ENCODE data around the gene EPAS1. TPM values are rescaled to one million over a fixed set of nuclear protein-coding genes. Genes with fewer than 3 reads are reported as not detected.

EPAS1 gene
- total and polyA plus RNA-seq, 12 donors = 25.2 to 307 (median 175) TPM

GRCh38 chr2:46402874-46403273 is 105.7 kb downstream of the EPAS1 start:
- TF ChIP-seq CTCF (IDR thresholded peaks at IDR 0.05) (no peak), POLR2A (IDR thresholded peaks at IDR 0.05) (no peak)
- no peak overlapping the region for H3K27ac ChIP-seq
- no peak overlapping the region for H3K4me3 ChIP-seq
- H3K4me1 ChIP-seq (replicated peaks in 1 of 2) = no peaks in the 10 kb centered on the region
- no peak for DNase-seq
- H3K9me3 ChIP-seq (replicated peaks in 1 of 3) = no peaks in the 10 kb centered on the region
- intact Hi-C loops (cut with DNase I) = no loop called here
- WGBS, 4 donors = 89 to 95% (median 93%) methylated on average over 6 of the region's 6 CpGs
- no peaks in the 10 kb centered on the region for H3K36me3 ChIP-seq (replicated peaks in 1 of 2)
- no peaks in the 10 kb centered on the region for H3K27me3 ChIP-seq

- Histone ChIP-seq H3K9me3 (replicated peaks in 1 of 3) (no peaks in the 10 kb centered on the region), H3K4me1 (replicated peaks in 1 of 2) (no peaks in the 10 kb centered on the region), H3K4me3 (no peak overlapping the region), H3K27ac (no peak overlapping the region), H3K27me3 (no peaks in the 10 kb centered on the region), H3K36me3 (replicated peaks in 1 of 2) (no peaks in the 10 kb centered on the region)
- TF ChIP-seq CTCF (IDR thresholded peaks at IDR 0.05) (no peak), POLR2A (IDR thresholded peaks at IDR 0.05) (no peak)
- intact Hi-C loops (cut with DNase I) = no loop called here
- WGBS, 4 donors = 90 to 94% (median 92%) methylated on average over 5 to 8 of the region's 8 CpGs
- no peak for DNase-seq
Observed at GRCh38 chr2:46404181-46404759, 107.1 kb downstream of the EPAS1 start.

- no peak overlapping the region for H3K27ac ChIP-seq
- H3K9me3 ChIP-seq (replicated peaks in 1 of 3) = no peaks in the 10 kb centered on the region
- no peaks in the 10 kb centered on the region for H3K27me3 ChIP-seq
- H3K4me1 ChIP-seq (replicated peaks in 1 of 2) = no peaks in the 10 kb centered on the region
- H3K36me3 ChIP-seq (replicated peaks in 1 of 2) = no peaks in the 10 kb centered on the region
- intact Hi-C loops (cut with DNase I) = no loop called here
- DNase-seq = no peak
- H3K4me3 ChIP-seq = no peak overlapping the region
- WGBS, 4 donors = 92 to 96% (median 95%) methylated on average over 14 of the region's 14 CpGs
- TF ChIP-seq POLR2A (IDR thresholded peaks at IDR 0.05) = no peak
- no peak for TF ChIP-seq CTCF (IDR thresholded peaks at IDR 0.05)
Observed at GRCh38 chr2:46407852-46408455, 110.7 kb downstream of the EPAS1 start.

- Histone ChIP-seq H3K27ac (no peak overlapping the region), H3K9me3 (replicated peaks in 1 of 3) (no peaks in the 10 kb centered on the region), H3K4me3 (no peak overlapping the region), H3K36me3 (replicated peaks in 1 of 2) (no peaks in the 10 kb centered on the region), H3K27me3 (no peaks in the 10 kb centered on the region), H3K4me1 (replicated peaks in 1 of 2) (no peaks in the 10 kb centered on the region)
- TF ChIP-seq POLR2A (IDR thresholded peaks at IDR 0.05) = no peak
- TF ChIP-seq CTCF (IDR thresholded peaks at IDR 0.05) = no peak
- DNase-seq = no peak
- intact Hi-C loops (cut with DNase I) = no loop called here
- 84 to 89% (median 86%) methylated on average over 4 of the region's 4 CpGs for WGBS, 4 donors
Observed at GRCh38 chr2:46409756-46410155, 112.5 kb downstream of the EPAS1 start.

All from adrenal gland (tissue), 12 donors.